HL-60 (cell line): ENCODE measurements around the gene PRAC1.

ENCODE experiments used
- GABPA ChIP-seq: IDR thresholded peaks from 2 replicates; pipeline ENCODE4 v1.6.1; 2012; ENCODE audit warnings: low read depth
- POLR2AphosphoS5 ChIP-seq: IDR thresholded peaks from 2 replicates; pipeline ENCODE4 v1.6.1; 2012; ENCODE audit warnings: low read depth
- SPI1 ChIP-seq: IDR thresholded peaks from 2 replicates; pipeline ENCODE4 v1.6.1; 2012; ENCODE audit warnings: low read depth, mild to moderate bottlenecking, borderline replicate concordance
- TF ChIP-seq, protein P1 (sequence below): IDR thresholded peaks from one replicate; pipeline ENCODE4 v1.5.1; 2011; ENCODE audit warnings: low read length, control low read depth, inconsistent platforms; ENCODE audit not compliant: insufficient read depth

DNA sequence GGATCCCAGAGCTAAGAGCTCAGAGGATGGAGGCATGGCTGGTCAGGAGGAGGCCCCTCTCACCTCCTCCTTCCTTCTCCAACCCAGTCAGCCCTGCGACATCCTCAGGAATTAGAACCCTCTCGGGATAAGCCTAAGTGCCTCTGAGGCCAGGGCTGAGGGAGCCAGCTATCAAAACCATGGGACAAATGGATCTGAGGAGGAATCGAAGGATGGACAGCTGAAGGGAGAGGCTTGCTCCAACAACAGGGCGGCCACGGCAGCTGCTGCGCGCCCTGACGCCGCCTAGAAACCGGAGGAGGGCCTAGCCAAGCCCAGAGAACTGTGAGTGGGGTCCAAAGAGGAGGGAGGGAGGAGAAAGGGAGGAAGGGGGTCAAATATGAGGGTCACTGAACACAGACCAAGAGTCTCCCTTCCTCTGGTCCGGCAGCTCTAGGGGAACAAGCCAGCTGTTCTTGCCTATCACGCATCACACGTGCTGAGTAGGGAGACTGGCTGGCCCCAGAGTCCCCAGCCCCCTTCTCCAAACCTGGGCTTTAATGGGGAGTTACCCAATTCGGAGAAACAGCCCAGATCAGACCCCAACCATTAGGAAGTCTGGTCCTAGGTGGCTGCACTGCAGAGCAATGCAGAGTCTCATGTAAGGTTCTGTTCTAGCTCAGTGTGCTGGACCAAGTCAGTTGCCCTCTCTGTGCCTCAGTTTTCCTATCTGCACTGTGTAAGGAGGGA lies 12.2 kb upstream of the PRAC1 start:
- TF ChIP-seq GABPA = no peak
- TF ChIP-seq, protein P1, sequence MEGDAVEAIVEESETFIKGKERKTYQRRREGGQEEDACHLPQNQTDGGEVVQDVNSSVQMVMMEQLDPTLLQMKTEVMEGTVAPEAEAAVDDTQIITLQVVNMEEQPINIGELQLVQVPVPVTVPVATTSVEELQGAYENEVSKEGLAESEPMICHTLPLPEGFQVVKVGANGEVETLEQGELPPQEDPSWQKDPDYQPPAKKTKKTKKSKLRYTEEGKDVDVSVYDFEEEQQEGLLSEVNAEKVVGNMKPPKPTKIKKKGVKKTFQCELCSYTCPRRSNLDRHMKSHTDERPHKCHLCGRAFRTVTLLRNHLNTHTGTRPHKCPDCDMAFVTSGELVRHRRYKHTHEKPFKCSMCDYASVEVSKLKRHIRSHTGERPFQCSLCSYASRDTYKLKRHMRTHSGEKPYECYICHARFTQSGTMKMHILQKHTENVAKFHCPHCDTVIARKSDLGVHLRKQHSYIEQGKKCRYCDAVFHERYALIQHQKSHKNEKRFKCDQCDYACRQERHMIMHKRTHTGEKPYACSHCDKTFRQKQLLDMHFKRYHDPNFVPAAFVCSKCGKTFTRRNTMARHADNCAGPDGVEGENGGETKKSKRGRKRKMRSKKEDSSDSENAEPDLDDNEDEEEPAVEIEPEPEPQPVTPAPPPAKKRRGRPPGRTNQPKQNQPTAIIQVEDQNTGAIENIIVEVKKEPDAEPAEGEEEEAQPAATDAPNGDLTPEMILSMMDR = no peak
- TF ChIP-seq POLR2AphosphoS5 = no peak
- no peak for TF ChIP-seq SPI1
